ENCODE data around the gene REM2.

Gene REM2

GRCh38 chr14:22929961-22930364 lies 46.9 kb downstream of the REM2 start:
- peak overlapping the region; percentile 89 for H3K4me3 ChIP-seq (ENCODE audit: low read depth, low read length)
- H3K9ac ChIP-seq (ENCODE audit: low read depth, low read length): peak overlapping the region; percentile 67
- H3K36me3 ChIP-seq (ENCODE audit: control insufficient read depth, insufficient read depth, low read length): peaks cover 7% of the 10 kb centered on the region
- no peaks in the 10 kb centered on the region for H3K9me3 ChIP-seq (ENCODE audit: control insufficient read depth, insufficient read depth, low read length)
- H3K27me3 ChIP-seq (ENCODE audit: control insufficient read depth, insufficient read depth, low read length): no peaks in the 10 kb centered on the region
- H3K4me1 ChIP-seq (ENCODE audit: control insufficient read depth, insufficient read depth, low read length): no peaks in the 10 kb centered on the region

DNA sequence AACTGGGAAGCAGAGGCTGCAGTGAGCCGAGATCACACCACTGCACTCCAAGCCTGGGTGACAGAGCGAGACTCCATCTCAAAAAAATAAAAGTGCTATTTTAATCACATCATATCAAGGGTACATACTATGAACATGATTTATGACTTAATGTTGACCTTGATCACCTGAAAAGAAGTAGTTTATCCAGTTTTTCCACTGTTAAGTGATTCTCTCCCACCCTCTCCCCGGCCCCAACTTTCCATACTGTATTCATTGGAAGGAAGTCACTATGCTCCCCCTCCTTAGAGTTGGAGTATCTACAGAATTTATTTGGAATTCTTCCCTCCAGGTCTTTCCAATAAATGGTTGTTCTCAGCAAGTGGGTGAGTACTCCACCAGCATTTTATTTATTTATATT lies 49.1 kb downstream of the REM2 start:
- Histone ChIP-seq H3K36me3 (ENCODE audit: control insufficient read depth, insufficient read depth, low read length) (peaks cover 6% of the 10 kb centered on the region), H3K4me1 (ENCODE audit: control insufficient read depth, insufficient read depth, low read length) (no peaks in the 10 kb centered on the region), H3K9me3 (ENCODE audit: control insufficient read depth, insufficient read depth, low read length) (no peaks in the 10 kb centered on the region), H3K4me3 (ENCODE audit: low read depth, low read length) (no peak overlapping the region), H3K9ac (ENCODE audit: low read depth, low read length) (no peak overlapping the region), H3K27me3 (ENCODE audit: control insufficient read depth, insufficient read depth, low read length) (no peaks in the 10 kb centered on the region)

DNA sequence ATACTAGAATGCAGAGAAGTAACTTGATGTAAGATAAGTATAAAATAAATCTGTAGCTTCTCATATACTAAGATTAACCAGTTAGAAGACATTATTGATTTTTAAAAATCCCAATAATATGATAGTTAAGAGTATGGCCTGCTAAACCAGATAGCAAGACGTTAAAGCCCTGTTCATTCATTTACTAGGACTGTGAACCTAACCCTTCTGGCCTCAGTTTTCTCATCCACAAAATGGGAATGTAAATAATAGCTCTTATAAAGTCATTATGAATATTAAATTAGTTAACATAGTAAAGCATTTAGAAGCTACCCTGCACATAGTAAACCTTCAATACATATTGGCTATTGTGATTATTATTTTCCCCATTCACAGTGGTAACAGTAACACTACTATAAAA lies 52.1 kb downstream of the REM2 start:
- Histone ChIP-seq H3K9me3 (ENCODE audit: control insufficient read depth, insufficient read depth, low read length) (no peaks in the 10 kb centered on the region), H3K27me3 (ENCODE audit: control insufficient read depth, insufficient read depth, low read length) (no peaks in the 10 kb centered on the region), H3K36me3 (ENCODE audit: control insufficient read depth, insufficient read depth, low read length) (no peaks in the 10 kb centered on the region), H3K4me3 (ENCODE audit: low read depth, low read length) (no peak overlapping the region), H3K9ac (ENCODE audit: low read depth, low read length) (no peak overlapping the region), H3K4me1 (ENCODE audit: control insufficient read depth, insufficient read depth, low read length) (no peaks in the 10 kb centered on the region)

All from iPS-15b (cell line).